HL-60 (cell line): ENCODE results near the gene LRRC15.

ENCODE experiments used
- POLR2AphosphoS5 ChIP-seq: IDR thresholded peaks from 2 replicates; pipeline ENCODE4 v1.6.1; 2012; ENCODE audit warnings: low read depth
- TF ChIP-seq, protein P1 (sequence below): IDR thresholded peaks from one replicate; pipeline ENCODE4 v1.5.1; 2011; ENCODE audit warnings: low read length, control low read depth, inconsistent platforms; ENCODE audit not compliant: insufficient read depth

DNA sequence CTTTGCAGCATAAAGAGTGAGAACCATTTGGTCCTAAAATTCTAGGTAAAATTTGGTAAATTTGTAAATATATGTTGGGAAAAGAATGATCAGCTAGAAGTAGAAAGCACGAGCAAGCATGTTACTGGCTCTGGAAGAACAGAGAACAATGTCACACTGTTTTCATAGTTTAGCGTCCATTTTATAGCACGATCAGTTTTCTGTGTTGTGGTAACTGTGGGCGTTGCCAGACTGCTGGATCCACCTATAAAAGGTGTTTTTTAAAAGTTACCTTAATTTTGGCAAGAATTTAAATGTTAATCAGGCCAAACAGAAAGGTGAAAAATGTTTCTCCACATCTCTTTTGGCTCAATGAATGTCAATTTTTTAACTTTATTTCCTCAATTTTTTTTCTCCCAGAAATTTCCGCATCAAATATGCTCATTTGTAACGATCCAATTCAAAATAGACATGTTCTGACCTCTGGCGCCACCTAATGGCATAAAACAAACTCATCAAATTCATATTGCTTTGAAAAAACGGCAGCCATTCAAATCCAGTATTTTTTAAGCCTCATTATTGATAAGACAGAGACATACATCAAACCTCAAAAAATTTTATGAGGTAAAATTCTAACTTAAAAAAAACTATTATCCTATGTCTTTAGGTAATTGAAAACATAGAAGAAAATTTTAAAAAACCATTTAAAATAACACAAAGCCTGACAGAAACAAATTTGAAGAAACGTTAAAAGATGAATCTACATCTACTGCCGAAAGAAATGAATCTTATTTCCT lies 35.0 kb upstream of the LRRC15 start:
- TF ChIP-seq POLR2AphosphoS5 = no peak
- TF ChIP-seq, protein P1, sequence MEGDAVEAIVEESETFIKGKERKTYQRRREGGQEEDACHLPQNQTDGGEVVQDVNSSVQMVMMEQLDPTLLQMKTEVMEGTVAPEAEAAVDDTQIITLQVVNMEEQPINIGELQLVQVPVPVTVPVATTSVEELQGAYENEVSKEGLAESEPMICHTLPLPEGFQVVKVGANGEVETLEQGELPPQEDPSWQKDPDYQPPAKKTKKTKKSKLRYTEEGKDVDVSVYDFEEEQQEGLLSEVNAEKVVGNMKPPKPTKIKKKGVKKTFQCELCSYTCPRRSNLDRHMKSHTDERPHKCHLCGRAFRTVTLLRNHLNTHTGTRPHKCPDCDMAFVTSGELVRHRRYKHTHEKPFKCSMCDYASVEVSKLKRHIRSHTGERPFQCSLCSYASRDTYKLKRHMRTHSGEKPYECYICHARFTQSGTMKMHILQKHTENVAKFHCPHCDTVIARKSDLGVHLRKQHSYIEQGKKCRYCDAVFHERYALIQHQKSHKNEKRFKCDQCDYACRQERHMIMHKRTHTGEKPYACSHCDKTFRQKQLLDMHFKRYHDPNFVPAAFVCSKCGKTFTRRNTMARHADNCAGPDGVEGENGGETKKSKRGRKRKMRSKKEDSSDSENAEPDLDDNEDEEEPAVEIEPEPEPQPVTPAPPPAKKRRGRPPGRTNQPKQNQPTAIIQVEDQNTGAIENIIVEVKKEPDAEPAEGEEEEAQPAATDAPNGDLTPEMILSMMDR = peak; percentile 16
